LoVo (cell line): ENCODE measurements around the gene LIME1.

Experiments
- DNase-seq: peaks from one replicate; pipeline ENCODE4 v3.0.0-alpha.2; 2016; ENCODE audit warnings: low spot score

LIME1 gene

DNA sequence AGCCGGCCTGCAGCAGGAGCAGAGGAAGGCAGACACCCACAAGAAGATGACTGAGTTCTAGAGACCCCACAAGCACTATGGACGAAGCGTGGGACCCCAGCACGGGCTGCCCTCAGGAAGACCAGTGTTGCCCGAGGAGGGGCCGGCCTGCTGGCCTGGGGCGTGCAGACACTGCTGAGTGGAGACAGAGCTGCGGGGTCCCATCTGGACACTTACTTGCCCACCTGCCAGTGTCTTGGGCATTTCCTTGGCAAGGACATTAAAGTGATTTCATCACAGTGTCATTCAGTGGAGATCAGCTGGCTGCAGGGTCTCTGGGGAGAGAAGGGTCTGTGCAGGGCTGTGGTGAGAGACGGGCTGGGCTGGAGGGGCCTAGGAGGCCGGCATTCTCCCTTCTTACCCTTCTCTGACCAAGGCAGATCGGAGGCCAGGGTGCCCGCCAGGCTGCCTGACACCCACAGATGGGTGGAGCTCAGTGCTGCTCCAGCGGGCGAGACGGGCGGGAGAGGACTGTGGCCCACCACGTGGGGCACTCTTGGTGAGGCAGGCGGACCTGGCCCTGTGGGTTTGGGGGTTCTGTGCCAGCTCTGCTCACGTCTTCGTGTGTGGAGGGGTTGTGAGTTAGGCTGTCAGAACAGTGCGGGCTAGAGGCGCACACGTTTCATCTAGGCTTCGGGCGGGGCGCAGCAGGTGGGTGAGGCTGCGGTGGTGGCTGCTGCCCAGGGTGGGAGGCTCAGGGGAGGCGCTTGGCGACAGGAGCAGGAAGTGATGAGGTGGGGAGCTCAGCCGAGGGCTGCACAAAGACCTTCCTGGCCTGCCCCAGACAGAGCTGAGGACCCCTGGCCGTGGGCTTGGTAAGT is at the start of gene LIME1:
Gene LIME1, plus strand, starts transcription at position 806 of the 860 bp plus-strand sequence. CDS start 886 bp downstream, outside the sequence.
- no peak for DNase-seq

GRCh38 chr20:63687419-63688178 is 48.9 kb upstream of the LIME1 start:
- DNase-seq, result no peak

- DNase-seq, result no peak
These were observed 48.0 kb upstream of the LIME1 start for GRCh38 chr20:63688228-63689045.

GRCh38 chr20:63689046-63690002 is 47.1 kb upstream of the LIME1 start:
- DNase-seq, result no peak

GRCh38 chr20:63690003-63690897 is 46.2 kb upstream of the LIME1 start:
- no peak for DNase-seq

DNA sequence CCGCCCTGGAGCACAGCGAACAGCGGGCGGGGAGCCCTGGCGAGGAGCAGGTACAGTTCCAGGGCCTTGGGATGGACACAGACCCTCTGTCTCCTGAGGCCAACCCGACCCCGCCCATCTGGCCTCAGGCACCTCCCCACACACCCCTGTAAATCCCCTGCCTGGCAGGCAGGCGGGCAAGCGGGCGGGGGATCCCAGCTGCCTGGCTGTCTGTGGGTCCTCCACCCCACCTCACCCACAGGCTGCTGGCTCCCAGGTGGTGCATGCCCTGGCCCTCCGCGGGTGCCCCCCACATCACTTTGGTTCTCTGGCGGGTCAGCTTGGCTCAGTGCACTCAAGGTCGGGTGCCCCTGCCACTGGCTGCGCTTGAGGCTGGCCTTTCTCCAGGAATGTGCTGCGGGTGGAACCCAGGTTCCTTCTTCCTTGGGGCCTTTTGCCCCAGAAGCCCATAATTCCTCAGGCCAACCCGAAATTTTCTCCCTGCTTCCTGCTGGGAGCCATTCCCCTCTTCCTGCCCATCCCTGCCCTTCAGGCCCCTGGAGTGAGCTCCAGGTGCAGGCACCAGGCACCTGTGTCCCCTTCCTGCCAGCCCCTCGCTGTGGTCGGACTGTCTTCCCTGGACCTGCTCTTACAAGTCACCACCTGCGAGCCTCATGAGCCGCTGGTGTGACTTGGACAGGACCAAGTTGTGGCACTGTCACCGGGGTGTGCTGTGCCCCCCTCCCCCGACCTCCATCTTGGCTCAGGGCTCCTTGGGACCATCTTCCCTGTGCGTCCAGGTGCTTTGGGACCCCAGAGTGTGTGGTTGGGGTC is 45.4 kb upstream of the LIME1 start:
- DNase-seq, result no peak

DNA sequence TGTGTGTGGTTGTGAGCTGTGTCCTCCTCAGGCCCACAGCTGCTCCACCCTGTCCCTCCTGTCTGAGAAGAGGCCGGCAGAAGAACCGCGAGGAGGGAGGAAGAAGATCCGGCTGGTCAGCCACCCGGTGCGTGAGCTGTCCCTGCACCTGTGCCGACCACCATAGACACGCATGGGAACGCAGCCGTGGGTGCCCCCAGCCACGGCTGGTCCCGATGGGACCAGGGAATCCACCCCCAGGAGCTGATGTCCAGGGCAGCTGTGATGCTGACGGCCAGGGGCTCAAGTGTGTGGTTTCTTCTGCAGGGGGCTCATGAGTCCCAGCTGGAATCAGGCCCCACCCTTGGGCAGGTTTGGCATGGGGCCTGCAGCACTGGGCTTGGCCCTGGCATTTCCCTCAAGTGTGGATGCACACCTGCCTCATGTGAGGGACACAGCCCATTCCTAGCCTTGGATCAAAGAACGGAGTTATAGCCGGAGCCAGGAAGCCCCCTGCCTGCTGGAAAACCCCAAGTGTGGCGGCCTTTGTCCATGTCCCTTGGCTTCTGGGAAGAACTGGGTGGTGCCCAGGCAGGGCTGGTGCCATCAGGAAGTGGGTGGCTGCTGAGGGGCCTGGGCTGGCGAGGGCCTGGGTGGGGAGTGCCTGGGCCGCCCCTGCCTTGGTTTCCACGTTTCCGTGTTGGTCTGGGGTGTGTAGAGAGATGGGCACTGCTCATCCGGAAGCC is 44.6 kb upstream of the LIME1 start:
- DNase-seq, result no peak

DNA sequence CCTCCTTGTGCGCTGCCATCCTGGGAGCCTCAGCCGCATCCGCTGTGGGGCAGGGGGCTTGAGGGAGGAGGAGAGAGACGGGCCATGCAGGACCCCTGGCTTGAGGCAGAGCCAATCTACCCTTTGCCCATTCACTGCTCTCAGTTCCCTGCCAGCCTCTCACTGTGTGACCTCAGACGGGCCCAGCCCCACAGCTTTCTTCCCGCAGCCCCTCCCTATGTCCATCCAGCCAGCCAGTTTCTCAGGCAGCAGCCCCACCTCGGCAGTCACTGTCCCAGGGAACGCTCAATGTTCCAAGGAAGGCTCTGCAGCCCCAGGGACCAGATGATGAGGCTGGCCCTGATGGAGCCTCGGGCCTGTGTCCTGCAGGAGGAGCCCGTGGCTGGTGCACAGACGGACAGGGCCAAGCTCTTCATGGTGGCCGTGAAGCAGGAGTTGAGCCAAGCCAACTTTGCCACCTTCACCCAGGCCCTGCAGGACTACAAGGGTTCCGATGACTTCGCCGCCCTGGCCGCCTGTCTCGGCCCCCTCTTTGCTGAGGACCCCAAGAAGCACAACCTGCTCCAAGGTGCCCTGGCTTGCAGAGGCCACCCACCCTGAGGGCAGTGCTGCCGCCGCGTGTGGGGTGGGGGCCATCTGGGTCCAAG is 43.9 kb upstream of the LIME1 start:
- DNase-seq, result no peak

GRCh38 chr20:63693083-63693732 is 43.3 kb upstream of the LIME1 start:
- DNase-seq, result no peak

DNA sequence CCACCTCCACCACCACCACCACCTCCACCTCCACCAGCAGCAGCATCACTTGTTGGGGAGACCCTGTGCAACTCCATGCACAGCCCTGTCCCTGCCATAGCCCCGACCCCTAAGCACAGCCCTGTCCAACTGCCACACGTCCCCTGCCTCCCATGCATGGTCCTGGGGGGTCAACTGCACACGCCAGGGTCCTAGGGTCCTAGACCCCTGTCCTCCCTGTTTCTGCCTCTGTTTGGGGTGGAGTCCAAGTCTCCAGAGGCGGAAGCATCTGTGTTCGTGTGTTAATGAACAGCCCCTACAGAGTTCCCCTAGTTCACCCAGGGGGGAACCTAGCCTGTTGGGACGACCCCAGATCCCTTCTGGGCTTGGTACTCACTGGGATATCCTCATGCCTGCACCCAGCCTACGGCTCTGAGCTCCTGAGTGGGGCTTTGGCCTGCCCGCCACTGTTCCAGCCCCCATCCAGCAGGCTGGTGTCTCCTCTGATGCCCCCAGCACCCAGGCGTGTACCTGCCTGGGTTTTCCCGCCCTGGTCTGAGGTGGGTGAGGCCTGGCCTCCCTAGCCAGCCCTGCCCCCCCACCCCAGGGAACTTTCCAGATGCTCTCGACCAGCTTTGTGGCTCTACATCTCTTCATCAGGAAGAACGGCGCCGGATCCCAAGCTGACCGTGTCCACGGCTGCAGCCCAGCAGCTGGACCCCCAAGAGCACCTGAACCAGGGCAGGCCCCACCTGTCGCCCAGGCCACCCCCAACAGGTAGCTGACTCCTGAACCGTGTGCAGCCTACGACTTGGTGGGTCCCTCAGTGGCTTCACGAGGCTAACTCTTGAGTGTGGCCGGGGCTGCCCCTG is 42.5 kb upstream of the LIME1 start:
- no peak for DNase-seq

- DNase-seq, result no peak
These were observed 41.7 kb upstream of the LIME1 start for GRCh38 chr20:63694584-63695423.

- DNase-seq, result no peak
These were observed 40.8 kb upstream of the LIME1 start for GRCh38 chr20:63695424-63696305.

GRCh38 chr20:63696306-63696627 is 40.2 kb upstream of the LIME1 start:
- DNase-seq, result no peak

GRCh38 chr20:63696628-63697356 is 39.7 kb upstream of the LIME1 start, which contains the start of gene TNFRSF6B:
TSS of gene TNFRSF6B (plus strand) at chr20:63696652. CDS start at chr20:63696768, 116 bp downstream.
- DNase-seq, result no peak
